ENCODE data around the gene TLR7.

TLR7 gene

GRCh38 chrX:12866451-12867377, at the start of gene TLR7:
Gene TLR7, plus strand, starts transcription at chrX:12867072. Its CDS starts 507 bp downstream, at chrX:12867579.
- no peak for DNase-seq (ENCODE audit: low read depth in 2 of 2)

- DNase-seq (ENCODE audit: low read depth in 2 of 2): no peak
Observed at GRCh38 chrX:12817528-12817927, 49.3 kb upstream of the TLR7 start.

GRCh38 chrX:12819222-12819621, 47.6 kb upstream of the TLR7 start:
- DNase-seq (ENCODE audit: low read depth in 2 of 2): no peak

- DNase-seq (ENCODE audit: low read depth in 2 of 2): no peak
Observed at GRCh38 chrX:12820737-12821136, 46.1 kb upstream of the TLR7 start.

GRCh38 chrX:12824944-12825343, 41.9 kb upstream of the TLR7 start:
- no peak for DNase-seq (ENCODE audit: low read depth in 2 of 2)

- no peak for DNase-seq (ENCODE audit: low read depth in 2 of 2)
Observed at GRCh38 chrX:12825801-12826200, 41.1 kb upstream of the TLR7 start.

GRCh38 chrX:12843061-12843667, 23.7 kb upstream of the TLR7 start:
- DNase-seq (ENCODE audit: low read depth in 2 of 2): no peak

- no peak for DNase-seq (ENCODE audit: low read depth in 2 of 2)
Observed at GRCh38 chrX:12843668-12844279, 23.1 kb upstream of the TLR7 start.

- DNase-seq (ENCODE audit: low read depth in 2 of 2): no peak
Observed at GRCh38 chrX:12844319-12844718, 22.6 kb upstream of the TLR7 start.

- no peak for DNase-seq (ENCODE audit: low read depth in 2 of 2)
Observed at GRCh38 chrX:12865359-12865758, 1.5 kb upstream of the TLR7 start.

- no peak for DNase-seq (ENCODE audit: low read depth in 2 of 2)
Observed at GRCh38 chrX:12867685-12868084, 813 bp downstream of the TLR7 start.

- no peak for DNase-seq (ENCODE audit: low read depth in 2 of 2)
Observed at GRCh38 chrX:12868747-12869146, 1.9 kb downstream of the TLR7 start.

GRCh38 chrX:12871257-12871656, 4.4 kb downstream of the TLR7 start:
- DNase-seq (ENCODE audit: low read depth in 2 of 2): no peak

- no peak for DNase-seq (ENCODE audit: low read depth in 2 of 2)
Observed at GRCh38 chrX:12872741-12873140, 5.9 kb downstream of the TLR7 start.

- DNase-seq (ENCODE audit: low read depth in 2 of 2): no peak
Observed at GRCh38 chrX:12874581-12874980, 7.7 kb downstream of the TLR7 start.

GRCh38 chrX:12877386-12877785, 10.5 kb downstream of the TLR7 start:
- no peak for DNase-seq (ENCODE audit: low read depth in 2 of 2)

GRCh38 chrX:12878536-12878935, 11.7 kb downstream of the TLR7 start:
- no peak for DNase-seq (ENCODE audit: low read depth in 2 of 2)

GRCh38 chrX:12881914-12882313, 15.0 kb downstream of the TLR7 start:
- DNase-seq (ENCODE audit: low read depth in 2 of 2): no peak

- DNase-seq (ENCODE audit: low read depth in 2 of 2): no peak
Observed at GRCh38 chrX:12885508-12885907, 18.6 kb downstream of the TLR7 start.

GRCh38 chrX:12886545-12886944, 19.7 kb downstream of the TLR7 start:
- no peak for DNase-seq (ENCODE audit: low read depth in 2 of 2)

- DNase-seq (ENCODE audit: low read depth in 2 of 2): no peak
Observed at GRCh38 chrX:12887141-12887540, 20.3 kb downstream of the TLR7 start.

GRCh38 chrX:12887767-12888166, 20.9 kb downstream of the TLR7 start:
- no peak for DNase-seq (ENCODE audit: low read depth in 2 of 2)

- no peak for DNase-seq (ENCODE audit: low read depth in 2 of 2)
Observed at GRCh38 chrX:12890467-12890866, 23.6 kb downstream of the TLR7 start.

Measured in activated CD8-positive, alpha-beta memory T cell treated with anti-CD3 and anti-CD28 coated beads for 4 hours (primary cell).